Measurements from ENCODE around the gene NBEAL2.

GRCh38 chr3:46974421-46975171 is 4.9 kb upstream of the NBEAL2 start:
- TF ChIP-seq ETV6 (CRISPR knock-in tag; IDR thresholded peaks at IDR 0.05) (no peak), ATF3 (CRISPR knock-in tag; conservative IDR thresholded peaks at IDR 0.05) (no peak), CTCF (IDR thresholded peaks at IDR 0.05) (no peak), FOXK1 (CRISPR knock-in tag; IDR thresholded peaks at IDR 0.05) (no peak), ESRRA (CRISPR knock-in tag; IDR thresholded peaks at IDR 0.05; ENCODE audit: borderline replicate concordance) (no peak)

Measured in WTC11 (cell line).